Fibroblast of villous mesenchyme (primary cell): ENCODE data around the gene SLIT1. TPM values are rescaled to one million over a fixed set of nuclear protein-coding genes. Genes with fewer than 3 reads are reported as not detected.

Experiments used
- DNase-seq: peaks from one replicate; pipeline ENCODE4 v3.0.0-alpha.2; 2010; ENCODE audit warnings: low read depth
- H3K4me3 ChIP-seq: 2 replicates; pipeline ENCODE4 v1.5.1; 2011; ENCODE audit warnings: low read depth, mild to moderate bottlenecking, low read length
- CTCF ChIP-seq: IDR thresholded peaks from 2 replicates; pipeline ENCODE4 v1.5.1; 2012; ENCODE audit warnings: low read depth, mild to moderate bottlenecking, low read length; ENCODE audit not compliant: insufficient read depth
- total RNA-seq: library from RNA; depleted of rRNA; stranded (reverse); fragments of >200 nt; gene quantifications from 2 replicates; pipeline ENCODE4 v1.2.3, GENCODE V29; 2012

Gene SLIT1
- total RNA-seq, 1 donor = not detected

GRCh38 chr10:97116462-97117162 lies 69.1 kb downstream of the SLIT1 start:
- DNase-seq = no peak
- no peak for TF ChIP-seq CTCF
- no peak overlapping the region for H3K4me3 ChIP-seq

GRCh38 chr10:97115846-97116245 lies 69.9 kb downstream of the SLIT1 start:
- no peak overlapping the region for H3K4me3 ChIP-seq
- DNase-seq = no peak
- no peak for TF ChIP-seq CTCF

GRCh38 chr10:97111615-97112014 lies 74.1 kb downstream of the SLIT1 start:
- DNase-seq = no peak
- no peak for TF ChIP-seq CTCF
- H3K4me3 ChIP-seq = no peak overlapping the region

GRCh38 chr10:97109547-97109946 lies 76.2 kb downstream of the SLIT1 start:
- no peak for DNase-seq
- no peak for TF ChIP-seq CTCF
- H3K4me3 ChIP-seq = no peak overlapping the region

GRCh38 chr10:97107551-97107950 lies 78.2 kb downstream of the SLIT1 start:
- DNase-seq = no peak
- H3K4me3 ChIP-seq = no peak overlapping the region
- no peak for TF ChIP-seq CTCF

GRCh38 chr10:97106207-97106606 lies 79.6 kb downstream of the SLIT1 start:
- no peak for TF ChIP-seq CTCF
- no peak for DNase-seq
- no peak overlapping the region for H3K4me3 ChIP-seq

- DNase-seq = no peak
- TF ChIP-seq CTCF = no peak
Measured at GRCh38 chr10:97105303-97105702, 80.5 kb downstream of the SLIT1 start.

More at GRCh38 chr10:97105303-97105702, 80.5 kb downstream of the SLIT1 start:
- H3K4me3 ChIP-seq = no peak overlapping the region
